GM19324 (cell line): ENCODE data around the gene FAM222B.
"Not testable (repeated sequence)": the region's sequence is repeated elsewhere in the genome, so short reads cannot be mapped to it uniquely, and the experiment has no call there.

Experiments
- ATAC-seq: cut with Tn5 transposase; IDR thresholded peaks from one replicate; pipeline ENCODE4 v1.9.1; 2021; ENCODE audit warnings: mild to moderate bottlenecking, moderate library complexity; ENCODE audit not compliant: unreplicated experiment, low FRiP score

FAM222B gene

DNA sequence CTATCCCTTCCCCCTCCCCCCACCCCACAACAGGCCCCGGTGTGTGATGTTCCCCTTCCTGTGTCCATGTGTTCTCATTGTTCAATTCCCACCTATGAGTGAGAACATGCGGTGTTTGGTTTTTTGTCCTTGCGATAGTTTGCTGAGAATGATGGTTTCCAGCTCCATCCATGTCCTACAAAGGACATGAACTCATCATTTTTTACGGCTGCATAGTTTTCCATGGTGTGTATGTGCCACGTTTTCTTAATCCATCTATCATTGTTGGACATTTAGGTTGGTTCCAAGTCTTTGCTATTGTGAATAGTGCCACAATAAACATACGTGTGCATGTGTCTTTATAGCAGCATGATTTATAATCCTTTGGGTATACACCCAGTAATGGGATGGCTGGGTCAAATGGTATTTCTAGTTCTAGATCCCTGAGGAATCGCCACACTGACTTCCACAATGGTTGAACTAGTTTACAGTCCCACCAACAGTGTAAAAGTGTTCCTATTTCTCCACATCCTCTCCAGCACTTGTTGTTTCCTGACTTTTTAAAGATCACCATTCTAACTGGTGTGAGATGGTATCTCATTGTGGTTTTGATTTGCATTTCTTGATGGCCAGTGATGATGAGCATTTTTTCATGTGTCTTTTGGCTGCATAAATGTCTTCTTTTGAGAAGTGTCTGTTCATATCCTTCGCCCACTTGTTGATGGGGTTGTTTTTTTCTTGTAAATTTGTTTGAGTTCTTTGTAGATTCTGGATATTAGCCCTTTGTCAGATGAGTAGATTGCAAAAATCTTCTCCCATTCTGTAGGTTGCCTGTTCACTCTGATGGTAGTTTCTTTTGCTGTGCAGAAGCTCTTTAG, 106.4 kb downstream of the FAM222B start:
- ATAC-seq, result not testable (repeated sequence)

DNA sequence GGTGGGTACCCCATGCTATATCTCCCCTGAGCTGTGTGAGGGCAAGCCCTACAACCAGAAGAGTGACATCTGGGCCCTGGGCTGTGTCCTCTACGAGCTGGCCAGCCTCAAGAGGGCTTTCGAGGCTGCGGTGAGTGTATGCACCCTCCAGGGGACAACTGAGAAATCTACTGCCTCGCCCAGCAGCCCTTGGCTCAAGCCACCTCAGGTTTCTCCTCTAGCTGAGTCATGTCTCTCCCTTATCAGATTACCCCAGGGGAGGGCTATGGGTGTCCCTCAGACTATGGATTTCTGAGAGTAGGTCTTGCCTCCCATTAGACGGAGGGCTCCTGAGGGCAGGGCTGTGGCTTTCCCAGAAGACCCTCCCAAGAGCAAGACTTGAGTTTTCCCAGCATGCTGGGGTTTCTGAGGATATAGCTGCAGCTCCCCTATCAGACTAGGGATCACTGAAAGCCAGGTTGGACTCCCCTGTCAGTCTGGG, 107.3 kb downstream of the FAM222B start:
- no peak for ATAC-seq

DNA sequence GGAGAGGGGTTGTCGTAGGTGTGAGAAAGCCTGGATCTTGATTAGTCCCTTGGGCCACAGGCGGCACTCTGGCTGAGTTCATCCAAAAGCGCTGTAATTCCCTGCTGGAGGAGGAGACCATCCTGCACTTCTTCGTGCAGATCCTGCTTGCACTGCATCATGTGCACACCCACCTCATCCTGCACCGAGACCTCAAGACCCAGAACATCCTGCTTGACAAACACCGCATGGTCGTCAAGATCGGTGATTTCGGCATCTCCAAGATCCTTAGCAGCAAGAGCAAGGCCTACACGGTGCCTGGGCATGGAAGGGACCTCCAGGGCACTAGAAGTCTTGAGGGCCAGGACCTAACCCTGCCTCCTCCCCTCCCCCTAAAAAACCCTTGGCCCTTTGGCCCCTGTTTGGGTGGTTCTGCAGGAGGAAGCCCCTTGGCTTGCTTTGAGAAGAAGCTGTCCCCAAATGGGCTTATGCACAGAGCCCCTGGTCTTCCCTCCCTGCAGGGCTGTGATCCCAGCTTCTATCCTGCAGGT, 107.8 kb downstream of the FAM222B start:
- no peak for ATAC-seq

DNA sequence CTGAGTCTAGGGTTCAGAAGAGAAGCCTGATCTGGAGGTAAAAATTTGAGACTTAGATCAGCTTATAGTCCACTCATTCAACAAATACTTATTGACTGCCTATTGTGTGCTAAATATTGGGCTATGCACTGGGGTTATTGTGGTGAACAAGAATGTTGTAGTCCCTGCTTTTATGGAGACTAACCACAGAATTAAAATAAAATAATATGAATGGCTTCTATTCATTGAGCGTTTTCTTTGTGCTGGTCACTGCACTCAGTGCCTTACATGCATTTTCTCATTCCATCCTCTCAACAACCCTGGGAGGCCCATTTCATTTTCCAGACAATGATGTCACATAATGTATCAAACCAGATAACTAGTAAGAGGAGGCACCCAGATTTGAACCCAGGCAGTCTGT, 109.2 kb downstream of the FAM222B start:
- ATAC-seq, result no peak

DNA sequence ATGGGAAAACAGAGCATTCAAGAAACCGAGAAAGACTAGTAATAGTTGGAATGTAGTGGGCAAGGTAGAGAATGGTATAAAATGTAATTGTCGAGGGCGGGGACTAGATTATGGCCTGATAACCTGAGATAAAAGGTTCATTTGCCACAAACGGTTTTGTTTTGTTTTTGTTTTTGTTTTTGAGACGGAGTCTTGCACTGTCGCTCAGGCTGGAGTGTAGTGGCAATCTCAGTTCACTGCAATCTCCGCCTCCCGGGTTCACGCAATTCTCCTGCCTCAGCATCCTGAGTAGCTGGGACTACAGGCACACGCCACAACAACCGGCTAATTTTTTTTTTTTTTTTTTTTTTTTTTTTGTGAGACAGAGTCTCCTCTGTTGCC, 112.7 kb downstream of the FAM222B start:
- no peak for ATAC-seq

DNA sequence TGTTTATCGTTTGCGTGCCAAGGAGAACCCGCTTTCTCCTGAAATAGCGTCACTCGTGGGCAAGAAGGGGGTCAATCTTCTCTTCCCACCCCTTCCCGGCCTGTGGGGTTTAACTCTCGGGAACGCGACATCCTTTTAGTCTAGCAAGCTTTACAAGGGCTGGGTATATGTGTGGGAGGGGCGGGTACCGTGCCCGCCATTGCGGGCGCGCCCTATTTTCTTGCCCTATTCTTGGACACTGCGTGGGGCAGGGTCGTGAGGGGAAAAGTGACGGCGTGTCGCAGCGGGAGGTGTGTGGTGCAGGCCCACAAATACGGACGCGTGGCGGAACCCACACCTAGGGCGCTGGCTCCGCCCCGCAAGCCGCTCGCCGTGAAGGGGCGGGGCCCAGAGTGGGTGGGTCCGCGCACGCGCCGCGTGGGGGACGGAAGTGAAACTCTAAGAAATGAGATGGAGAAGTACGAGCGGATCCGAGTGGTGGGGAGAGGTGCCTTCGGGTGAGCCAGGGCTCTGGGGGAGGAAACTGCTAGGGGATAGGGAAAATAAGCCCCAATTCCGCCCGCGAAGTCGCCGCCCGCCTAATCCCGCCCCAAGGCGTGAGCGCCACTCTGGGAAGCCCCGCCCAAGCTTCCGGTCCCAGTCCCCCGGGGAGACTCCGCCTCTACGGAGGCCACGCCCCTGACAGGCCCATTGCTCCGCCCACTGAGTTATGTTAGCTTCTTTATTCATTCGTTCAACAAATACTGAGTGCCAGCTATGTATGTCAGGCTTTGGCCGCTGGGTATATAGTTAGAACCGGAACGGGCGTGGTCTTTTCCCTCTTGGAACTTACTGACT, 114.0 kb downstream of the FAM222B start, which contains the start of gene NEK8:
TSS of gene NEK8 (plus strand) at position 425 of the 837 bp plus-strand sequence. CDS start at position 451, 26 bp downstream.
- ATAC-seq, result peak; percentile 57

DNA sequence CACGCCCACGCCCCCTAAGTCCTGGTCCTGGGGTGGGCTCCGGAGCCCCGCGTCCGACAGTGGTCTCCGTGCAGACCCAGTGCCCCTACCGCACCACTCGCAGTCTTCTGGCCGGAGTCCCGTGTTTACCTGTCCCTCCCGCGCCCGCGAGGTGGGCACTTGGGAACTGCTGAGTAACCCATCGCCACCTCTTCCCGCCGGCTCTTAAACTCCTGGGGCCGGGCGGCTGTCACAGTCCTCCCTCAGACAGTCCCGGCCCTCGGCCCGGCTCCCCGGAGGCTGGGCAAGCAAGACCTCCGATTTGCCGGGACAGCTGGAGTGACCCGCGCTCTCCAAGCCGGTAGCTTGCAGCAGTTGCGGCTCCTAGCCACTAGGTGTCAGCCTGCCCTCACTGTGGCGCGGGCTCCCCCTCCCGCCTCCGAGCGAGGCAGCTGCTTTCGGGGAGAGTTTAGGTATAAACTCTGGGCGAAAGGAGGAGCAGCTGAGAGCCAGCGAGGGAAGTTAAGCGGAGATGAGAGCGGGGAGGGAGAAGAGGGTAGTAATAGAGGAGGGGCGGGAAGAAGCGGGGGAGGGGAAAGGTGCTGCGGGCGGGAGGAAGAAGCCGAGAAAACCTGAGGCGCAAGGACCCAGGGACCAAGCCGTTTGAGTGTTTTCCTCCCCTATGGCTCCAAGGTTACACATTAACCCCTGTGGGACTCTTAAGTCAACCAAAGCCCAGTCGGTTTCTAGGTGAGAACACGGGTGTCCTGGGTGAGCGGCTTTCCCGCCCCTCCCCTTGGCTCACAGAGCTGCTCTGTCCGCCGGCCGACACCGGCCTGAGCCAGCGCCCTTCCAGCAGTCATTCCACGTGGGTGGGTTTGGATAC, 115.7 kb downstream of the FAM222B start:
- ATAC-seq, result peak; percentile 43

DNA sequence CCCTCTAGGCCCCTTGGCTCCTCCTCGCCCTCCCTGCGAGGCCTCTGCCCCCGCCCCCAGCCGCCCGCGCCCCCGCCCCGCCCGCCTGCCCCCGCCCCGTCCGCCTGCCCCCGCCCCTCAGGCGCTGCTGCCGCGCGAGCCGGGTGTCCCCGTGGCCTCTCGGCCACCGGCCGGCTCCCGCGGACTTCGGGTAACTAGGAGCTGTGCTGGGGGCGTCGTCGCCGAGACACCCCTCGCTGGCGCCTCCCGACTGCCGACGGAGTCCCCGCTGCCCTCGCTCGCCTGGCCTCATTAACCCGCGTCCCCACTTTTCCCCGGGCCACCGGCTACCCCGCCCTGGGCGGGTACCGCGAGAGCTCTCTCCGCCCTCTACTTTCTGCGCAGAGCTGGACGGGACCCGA, 116.4 kb downstream of the FAM222B start, which contains the start of gene TLCD1:
TSS of gene TLCD1 (minus strand) at position 8 of the 401 bp plus-strand sequence. CDS start 136 bp downstream, outside the sequence.
- ATAC-seq, result peak; percentile 13

DNA sequence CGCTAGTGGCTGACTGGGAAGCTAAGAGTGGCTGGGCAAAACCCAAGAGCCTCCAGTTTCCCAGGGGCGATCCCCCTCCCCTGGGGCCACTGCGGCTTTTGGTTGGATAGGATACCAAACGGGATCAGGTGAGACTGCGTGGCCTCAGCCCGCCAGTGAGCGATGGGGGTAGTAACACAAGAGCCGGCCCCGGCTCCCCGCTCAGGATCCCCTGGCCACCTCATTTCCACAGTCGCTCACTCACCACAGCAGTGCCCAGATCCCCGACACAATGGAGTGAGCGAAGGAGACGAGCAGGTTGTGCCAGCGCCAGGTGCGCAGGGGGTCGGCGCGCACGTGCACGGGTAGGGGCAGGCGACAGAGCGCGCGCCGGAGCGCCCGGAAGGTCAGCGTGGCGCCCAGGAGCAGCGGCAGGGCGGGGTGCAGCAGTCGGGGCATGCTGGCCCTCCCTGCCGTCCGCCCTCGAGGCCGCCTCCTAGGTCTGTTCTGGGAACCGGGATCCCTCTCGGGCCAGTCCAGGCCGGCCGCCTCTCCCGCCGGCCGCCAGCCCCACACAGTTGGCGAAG, 116.8 kb downstream of the FAM222B start:
- peak; percentile 3 for ATAC-seq

DNA sequence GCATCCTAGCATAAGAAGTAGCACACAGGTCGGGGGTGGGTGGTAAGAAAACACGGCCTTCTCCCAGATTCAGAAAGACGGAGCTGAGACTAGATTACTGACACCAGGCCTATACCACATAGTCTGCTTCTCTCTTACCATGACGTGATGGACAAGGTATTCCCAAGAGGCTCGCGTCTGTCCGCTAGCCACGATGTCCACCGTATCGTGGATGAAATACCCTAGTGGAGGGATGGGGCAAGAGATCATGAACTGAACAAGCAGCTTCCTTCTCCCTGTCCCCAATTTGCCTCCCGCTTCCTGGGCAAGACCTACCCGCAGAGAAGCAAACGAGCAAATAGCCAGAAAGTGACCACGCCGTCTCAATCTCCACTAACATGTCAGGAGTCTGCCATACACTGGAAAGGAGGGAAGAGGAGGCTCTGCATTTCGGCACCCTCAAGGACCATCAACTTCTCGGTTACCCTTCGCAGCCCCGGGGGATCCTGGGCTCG, 117.4 kb downstream of the FAM222B start:
- ATAC-seq, result no peak

DNA sequence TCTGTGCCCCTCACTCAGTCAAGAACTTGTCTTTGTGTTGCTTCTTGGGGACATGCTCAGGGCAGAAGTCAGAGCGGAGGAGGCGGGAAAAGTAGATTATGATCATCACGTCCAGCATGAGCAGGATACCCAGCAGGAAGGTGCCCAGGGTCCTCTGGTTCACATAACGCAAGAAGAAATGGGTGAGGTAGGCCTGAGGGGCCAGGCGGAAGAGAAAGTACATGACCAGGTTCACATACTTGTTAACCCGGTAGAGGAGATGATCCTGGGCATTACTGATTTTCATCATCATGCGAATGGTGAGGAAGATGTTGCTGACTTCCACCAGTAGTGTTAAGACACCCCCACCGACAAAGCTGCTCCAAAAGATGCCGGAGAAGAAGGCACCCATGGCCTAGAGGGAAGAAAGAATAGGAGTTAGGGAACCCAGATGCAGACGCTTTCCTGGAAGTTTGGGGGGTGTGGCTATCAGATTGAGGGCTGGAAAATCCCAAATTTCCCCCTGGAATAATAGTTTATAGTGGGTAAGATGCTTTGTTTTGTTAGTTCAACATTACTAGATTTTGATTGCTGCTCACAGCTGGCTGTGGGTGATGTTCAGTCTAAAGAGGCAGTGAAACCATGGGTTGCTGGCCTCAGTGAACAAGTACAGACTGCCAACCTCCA, 118.0 kb downstream of the FAM222B start:
- no peak for ATAC-seq

DNA sequence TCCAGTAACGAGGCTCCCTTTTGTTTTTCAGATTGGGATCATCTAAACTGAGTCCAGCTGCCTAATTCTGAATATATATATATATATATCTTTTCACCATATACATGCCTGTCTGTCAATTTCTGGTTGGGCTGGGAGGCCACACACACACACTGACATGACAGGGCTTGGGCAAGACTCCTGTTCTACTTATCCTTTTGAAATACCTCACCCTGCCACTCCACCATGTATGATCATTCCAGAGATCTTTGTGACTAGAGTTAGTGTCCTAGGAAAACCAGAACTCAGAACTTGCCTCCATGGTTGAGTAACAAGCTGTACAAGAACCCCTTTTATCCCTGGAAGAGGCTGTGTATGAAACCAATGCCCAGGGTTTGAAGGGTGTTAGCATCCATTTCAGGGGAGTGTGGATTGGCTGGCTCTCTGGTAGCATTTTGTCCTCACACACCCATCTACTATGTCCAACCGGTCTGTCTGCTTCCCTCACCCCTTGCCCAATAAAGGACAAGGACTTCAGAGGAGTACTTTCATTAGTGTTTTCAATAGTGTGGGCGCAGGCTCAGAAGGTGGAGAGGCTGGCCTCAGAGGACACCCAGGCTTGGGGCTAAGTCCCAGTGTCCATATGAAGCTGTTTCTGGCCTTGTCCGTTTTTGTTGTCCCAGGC, 118.6 kb downstream of the FAM222B start:
- not testable (repeated sequence) for ATAC-seq

DNA sequence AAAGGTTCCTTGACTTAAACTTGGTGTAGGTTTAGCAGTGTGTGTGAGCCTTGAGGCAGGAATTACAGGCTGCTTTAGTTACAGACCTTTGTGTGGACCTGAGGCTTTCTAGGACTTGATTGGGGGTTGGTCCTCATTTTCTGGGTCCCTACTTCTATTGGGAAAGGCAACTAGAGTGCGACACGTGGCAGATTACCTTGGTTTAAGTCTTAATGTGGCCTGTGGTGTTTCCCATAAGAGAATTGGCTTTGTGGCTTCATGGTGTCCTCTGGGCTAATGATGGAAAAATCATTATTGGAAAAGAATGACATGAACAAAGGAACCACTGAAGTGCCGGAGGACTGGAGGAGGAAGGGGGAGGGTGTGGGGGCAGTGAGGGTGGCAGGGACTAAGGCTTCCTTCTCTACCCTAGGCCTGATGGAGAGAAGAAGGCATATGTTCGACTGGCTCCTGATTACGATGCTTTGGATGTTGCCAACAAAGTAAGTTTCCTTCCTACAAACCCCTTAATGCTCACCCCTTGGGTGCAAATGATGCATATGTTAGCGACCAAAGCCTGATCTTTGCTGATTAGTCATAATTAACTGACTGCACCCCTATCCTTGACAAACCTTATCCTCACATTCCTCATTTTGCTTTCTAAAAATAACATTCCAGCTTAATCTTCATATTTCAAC, 119.3 kb downstream of the FAM222B start:
- no peak for ATAC-seq

DNA sequence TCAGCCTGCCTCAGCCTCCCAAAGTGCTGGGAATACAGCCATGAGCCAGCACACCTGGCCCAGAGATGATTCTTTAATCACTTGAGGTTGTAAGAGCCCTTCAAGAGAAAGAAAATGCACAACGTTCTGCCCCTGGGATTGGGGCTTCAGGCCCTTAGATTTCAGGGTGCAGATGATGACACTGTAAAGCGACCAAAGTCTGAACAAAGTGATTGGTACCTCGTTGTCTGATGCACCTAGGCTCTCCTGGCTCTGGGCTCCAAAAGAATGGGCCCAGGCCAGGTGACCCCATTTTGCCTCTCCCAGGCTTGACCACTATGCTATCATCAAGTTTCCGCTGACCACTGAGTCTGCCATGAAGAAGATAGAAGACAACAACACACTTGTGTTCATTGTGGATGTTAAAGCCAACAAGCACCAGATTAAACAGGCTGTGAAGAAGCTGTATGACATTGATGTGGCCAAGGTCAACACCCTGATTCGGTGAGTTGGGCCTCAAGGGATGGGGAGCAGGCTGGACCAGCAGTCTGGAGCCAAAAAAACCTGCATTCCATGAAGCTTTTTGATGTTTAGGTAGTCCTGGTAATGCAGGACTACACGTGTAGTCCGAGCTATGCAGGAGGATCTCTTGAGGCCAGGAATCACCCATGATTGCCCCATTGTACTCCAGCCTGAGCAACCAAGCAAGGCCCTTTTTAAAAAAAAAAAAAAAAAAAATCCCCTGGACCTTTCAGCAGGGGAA, 120.0 kb downstream of the FAM222B start:
- ATAC-seq, result no peak

DNA sequence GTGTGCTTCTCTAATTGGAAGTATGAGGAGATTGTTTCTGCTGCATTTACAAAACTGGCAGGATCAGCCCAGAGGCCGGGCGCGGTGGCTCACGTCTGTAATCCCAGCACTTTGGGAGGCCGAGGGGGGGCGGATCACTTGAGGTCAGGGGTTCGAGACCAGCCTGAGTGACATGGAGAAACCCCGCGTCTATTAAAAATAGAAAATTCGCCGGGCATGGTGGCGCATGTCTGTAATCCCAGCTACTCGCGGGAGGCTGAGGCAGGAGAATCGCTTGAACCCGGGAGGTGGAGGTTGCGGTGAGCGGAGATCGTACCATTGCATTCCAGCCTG, 121.6 kb downstream of the FAM222B start:
- ATAC-seq, result not testable (repeated sequence)

DNA sequence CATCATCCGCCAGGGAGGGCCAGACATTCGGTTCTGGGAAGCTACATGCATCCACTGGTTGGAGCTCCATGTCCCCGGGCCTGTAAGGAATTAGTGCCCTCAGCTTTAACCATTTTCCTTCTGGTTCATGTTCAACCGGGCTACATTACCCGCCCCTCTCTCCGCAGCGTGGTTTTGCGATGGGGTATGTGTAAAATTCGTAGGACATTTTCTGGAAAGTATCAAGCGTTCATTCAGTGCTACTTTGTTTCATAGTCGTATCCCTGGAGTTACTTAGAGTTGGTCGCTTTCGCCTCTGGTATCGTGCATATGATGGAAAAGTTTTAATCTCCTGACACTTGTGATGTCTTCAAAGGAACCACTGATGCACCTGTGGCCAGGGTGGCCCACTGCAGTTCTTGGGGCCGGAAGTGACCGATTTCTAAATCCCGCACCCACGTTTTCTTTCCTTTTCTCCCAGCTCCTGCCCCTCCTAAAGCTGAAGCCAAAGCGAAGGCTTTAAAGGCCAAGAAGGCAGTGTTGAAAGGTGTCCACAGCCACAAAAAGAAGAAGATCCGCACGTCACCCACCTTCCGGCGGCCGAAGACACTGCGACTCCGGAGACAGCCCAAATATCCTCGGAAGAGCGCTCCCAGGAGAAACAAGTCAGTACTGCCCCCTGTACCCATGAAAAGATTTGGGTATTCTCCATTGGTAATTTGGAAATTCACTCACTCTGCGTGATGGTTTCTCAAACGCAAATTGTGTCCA, 122.2 kb downstream of the FAM222B start:
- ATAC-seq, result no peak

DNA sequence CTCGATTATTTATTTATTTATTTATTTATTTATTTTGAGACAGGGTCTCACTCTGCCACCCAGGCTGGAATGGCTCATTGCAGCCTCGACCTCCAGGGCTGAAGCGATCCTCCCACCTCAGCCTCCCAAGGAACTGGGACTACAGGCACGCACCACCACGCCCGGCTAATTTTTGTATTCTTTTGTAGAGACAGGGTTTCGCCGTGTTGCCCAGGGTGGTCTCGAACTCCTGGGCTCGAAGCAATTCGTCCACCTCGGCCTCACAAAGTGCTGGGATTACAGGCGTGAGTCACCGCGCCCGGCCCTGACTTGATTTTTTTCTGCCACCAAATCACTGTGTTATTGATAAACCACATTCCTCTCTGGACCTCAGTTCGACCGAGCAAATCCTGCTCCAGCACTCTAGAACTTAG, 123.6 kb downstream of the FAM222B start:
- no peak for ATAC-seq
